Astrocyte of the cerebellum (primary cell): ENCODE results near the gene ARHGAP40.

Source experiments
- DNase-seq: peaks from one replicate; pipeline ENCODE4 v3.0.0-alpha.2; 2011; ENCODE audit warnings: low read depth
- H3K4me3 ChIP-seq: 2 replicates; pipeline ENCODE4 v1.5.1; 2011; ENCODE audit warnings: mild to moderate bottlenecking, low read depth, low read length, moderate library complexity
- CTCF ChIP-seq: IDR thresholded peaks from 2 replicates; pipeline ENCODE4 v1.5.1; 2012; ENCODE audit warnings: low read length, low read depth, moderate library complexity, mild to moderate bottlenecking; ENCODE audit errors: missing control alignments
- in situ Hi-C: cut with HindIII; loops from 2 replicates; pipeline ENCODE4 v1.10.0; 2017; ENCODE audit warnings: low sequenced_read_pairs

The ARHGAP40 gene

GRCh38 chr20:38659597-38659880 lies 57.9 kb downstream of the ARHGAP40 start:
- TF ChIP-seq CTCF, result no peak
- no peak for DNase-seq
- in situ Hi-C loops, result no loop called here
- no peak overlapping the region for H3K4me3 ChIP-seq

GRCh38 chr20:38660429-38660828 lies 58.8 kb downstream of the ARHGAP40 start:
- DNase-seq, result no peak
- no peak for TF ChIP-seq CTCF
- in situ Hi-C loops, result no loop called here
- H3K4me3 ChIP-seq, result no peak overlapping the region

- in situ Hi-C loops, result no loop called here
- no peak for TF ChIP-seq CTCF
- H3K4me3 ChIP-seq, result no peak overlapping the region
- DNase-seq, result no peak
Observed at GRCh38 chr20:38663660-38664059, 62.1 kb downstream of the ARHGAP40 start.

- DNase-seq, result no peak
- H3K4me3 ChIP-seq, result no peak overlapping the region
- no peak for TF ChIP-seq CTCF
- in situ Hi-C loops, result no loop called here
Observed at GRCh38 chr20:38664284-38664683, 62.7 kb downstream of the ARHGAP40 start.

GRCh38 chr20:38665094-38665493 lies 63.5 kb downstream of the ARHGAP40 start:
- no peak for DNase-seq
- in situ Hi-C loops, result no loop called here
- no peak for TF ChIP-seq CTCF
- H3K4me3 ChIP-seq, result no peak overlapping the region

- TF ChIP-seq CTCF, result no peak
- in situ Hi-C loops, result no loop called here
- DNase-seq, result no peak
- H3K4me3 ChIP-seq, result no peak overlapping the region
Observed at GRCh38 chr20:38665506-38666285, 64.1 kb downstream of the ARHGAP40 start.
